ENCODE results near the gene AATF.

The AATF gene

DNA sequence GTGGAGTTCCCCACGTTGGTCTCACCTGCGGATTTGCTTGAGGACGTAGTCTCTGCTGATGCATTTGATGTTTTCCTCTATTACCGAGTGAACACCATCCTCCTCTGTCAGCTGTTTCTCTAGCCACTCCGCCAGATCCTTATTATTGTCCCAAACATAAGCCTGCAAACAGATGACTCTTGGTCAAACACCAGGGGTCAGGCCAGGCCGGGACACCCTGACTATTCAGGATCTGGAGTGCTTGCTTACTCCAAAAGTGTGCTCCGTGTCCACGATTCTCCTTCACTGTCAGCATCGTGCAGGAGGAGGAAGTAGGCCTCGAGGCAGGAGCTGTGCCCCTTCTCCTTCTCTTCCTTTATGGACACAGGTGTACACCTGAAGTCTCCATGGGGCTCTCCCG lies 140.2 kb downstream of the AATF start:
- TF ChIP-seq CTCF (conservative IDR thresholded peaks at IDR 0.05) (no peak), ZFX (IDR thresholded peaks at IDR 0.05) (no peak)
- H3K27ac ChIP-seq = no peak overlapping the region

- H3K27ac ChIP-seq = no peak overlapping the region
- TF ChIP-seq ZFX (IDR thresholded peaks at IDR 0.05) = no peak
- TF ChIP-seq CTCF (conservative IDR thresholded peaks at IDR 0.05) = no peak
These were observed 141.2 kb downstream of the AATF start for GRCh38 chr17:37089956-37090355.

DNA sequence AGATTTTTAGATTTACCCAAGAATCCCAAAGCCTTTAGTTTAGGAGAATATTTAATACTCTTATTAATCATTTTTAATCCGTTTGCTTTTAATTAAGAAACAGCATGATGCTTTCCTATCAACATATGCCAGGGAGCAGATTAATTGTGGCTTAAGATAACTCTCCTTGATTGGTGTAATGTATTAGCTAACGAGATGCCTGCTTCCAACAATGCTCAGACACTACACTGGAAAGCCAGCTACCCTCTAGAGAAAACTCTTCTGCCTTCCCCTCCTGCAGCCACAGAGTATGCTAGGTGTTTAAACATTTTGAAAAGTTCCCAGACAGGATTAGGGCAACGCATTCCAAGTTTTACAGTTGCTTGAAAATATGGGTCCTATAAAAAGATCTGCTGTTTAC lies 142.2 kb downstream of the AATF start:
- no peak overlapping the region for H3K27ac ChIP-seq
- TF ChIP-seq CTCF (conservative IDR thresholded peaks at IDR 0.05) = no peak
- no peak for TF ChIP-seq ZFX (IDR thresholded peaks at IDR 0.05)

GRCh38 chr17:37092071-37092470 lies 143.3 kb downstream of the AATF start:
- H3K27ac ChIP-seq = no peak overlapping the region
- TF ChIP-seq CTCF (conservative IDR thresholded peaks at IDR 0.05) = no peak
- no peak for TF ChIP-seq ZFX (IDR thresholded peaks at IDR 0.05)

DNA sequence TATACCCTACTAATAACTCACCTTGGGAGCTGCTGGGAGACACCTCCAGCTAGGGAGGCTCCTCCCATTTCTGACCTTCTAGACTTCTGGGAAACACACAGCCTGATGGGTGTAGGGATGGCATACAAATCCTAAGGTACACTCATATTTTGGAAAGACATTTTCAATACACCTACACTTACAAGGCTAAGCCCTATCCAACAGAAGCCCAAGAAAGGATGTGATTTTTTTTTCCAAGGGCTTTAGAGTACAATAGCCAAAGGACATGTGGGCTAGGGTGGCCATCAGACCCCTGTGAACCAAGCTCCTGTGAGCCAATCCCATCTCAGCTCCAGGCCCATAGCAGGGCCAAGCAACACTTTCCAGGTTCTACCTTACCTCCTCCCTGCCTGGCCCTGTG lies 143.9 kb downstream of the AATF start:
- TF ChIP-seq CTCF (conservative IDR thresholded peaks at IDR 0.05) (no peak), ZFX (IDR thresholded peaks at IDR 0.05) (no peak)
- no peak overlapping the region for H3K27ac ChIP-seq

GRCh38 chr17:37094391-37094790 lies 145.6 kb downstream of the AATF start:
- TF ChIP-seq ZFX (IDR thresholded peaks at IDR 0.05) = no peak
- no peak for TF ChIP-seq CTCF (conservative IDR thresholded peaks at IDR 0.05)
- no peak overlapping the region for H3K27ac ChIP-seq

- TF ChIP-seq CTCF (conservative IDR thresholded peaks at IDR 0.05) (no peak), ZFX (IDR thresholded peaks at IDR 0.05) (no peak)
- H3K27ac ChIP-seq = no peak overlapping the region
These were observed 147.3 kb downstream of the AATF start for GRCh38 chr17:37096071-37096470.

All from C4-2B (cell line).